ENCODE results near the gene ZBTB8A. TPM values are rescaled to one million over a fixed set of nuclear protein-coding genes. Genes with fewer than 3 reads are reported as not detected.

The ZBTB8A gene
- total RNA-seq, 1 donor from 2014 or later, result 0.11 TPM

DNA sequence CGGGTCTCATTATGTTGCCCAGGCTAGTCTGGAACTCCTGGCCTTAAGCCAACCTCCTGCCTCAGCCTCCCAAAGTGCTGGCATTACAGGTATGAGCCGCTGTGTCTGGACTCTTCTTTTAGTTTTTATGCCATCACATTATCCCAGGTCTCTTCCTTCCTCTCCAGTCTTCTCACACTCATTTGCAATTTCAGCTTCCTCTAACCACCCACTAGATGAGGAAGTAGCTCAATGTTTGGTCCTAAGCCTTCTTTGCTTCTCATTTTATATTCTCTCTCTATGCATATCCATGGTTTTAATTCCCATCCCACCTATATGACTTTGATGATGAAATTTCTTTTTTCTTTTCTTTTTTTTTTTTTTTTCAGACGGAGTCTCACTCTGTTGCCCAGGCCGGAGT is 3.1 kb upstream of the ZBTB8A start:
- peaks cover 35% of the 10 kb centered on the region for H3K27me3 Mint-ChIP-seq

GRCh38 chr1:32536764-32537163 is 2.5 kb upstream of the ZBTB8A start:
- no peak for ATAC-seq (ENCODE audit: low read depth)
- Mint-ChIP-seq H3K4me3 (no peak overlapping the region), H3K27me3 (peaks cover 41% of the 10 kb centered on the region), H3K27ac (no peak overlapping the region), H3K4me1 (peaks cover 21% of the 10 kb centered on the region), H3K36me3 (ENCODE audit: low read depth) (no peaks in the 10 kb centered on the region), H3K9me3 (no peaks in the 10 kb centered on the region)
- no peak for DNase-seq
- POLR2A ChIA-PET, result no interaction called here
- intact Hi-C loops (cut with micrococcal nuclease), result no loop called here
- CTCF ChIA-PET, result interaction anchor here (1.8 kb wide), 1 partner anchor 17 kb away, joined by 6 read pairs; no protein-coding TSS in a partner anchor
- TF ChIP-seq, protein P1, sequence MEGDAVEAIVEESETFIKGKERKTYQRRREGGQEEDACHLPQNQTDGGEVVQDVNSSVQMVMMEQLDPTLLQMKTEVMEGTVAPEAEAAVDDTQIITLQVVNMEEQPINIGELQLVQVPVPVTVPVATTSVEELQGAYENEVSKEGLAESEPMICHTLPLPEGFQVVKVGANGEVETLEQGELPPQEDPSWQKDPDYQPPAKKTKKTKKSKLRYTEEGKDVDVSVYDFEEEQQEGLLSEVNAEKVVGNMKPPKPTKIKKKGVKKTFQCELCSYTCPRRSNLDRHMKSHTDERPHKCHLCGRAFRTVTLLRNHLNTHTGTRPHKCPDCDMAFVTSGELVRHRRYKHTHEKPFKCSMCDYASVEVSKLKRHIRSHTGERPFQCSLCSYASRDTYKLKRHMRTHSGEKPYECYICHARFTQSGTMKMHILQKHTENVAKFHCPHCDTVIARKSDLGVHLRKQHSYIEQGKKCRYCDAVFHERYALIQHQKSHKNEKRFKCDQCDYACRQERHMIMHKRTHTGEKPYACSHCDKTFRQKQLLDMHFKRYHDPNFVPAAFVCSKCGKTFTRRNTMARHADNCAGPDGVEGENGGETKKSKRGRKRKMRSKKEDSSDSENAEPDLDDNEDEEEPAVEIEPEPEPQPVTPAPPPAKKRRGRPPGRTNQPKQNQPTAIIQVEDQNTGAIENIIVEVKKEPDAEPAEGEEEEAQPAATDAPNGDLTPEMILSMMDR (IDR thresholded peaks at IDR 0.05), result no peak

More for the DNA sequence above, 3.1 kb upstream of the ZBTB8A start:
- H3K4me1 Mint-ChIP-seq, result peaks cover 21% of the 10 kb centered on the region
- no peak overlapping the region for H3K27ac Mint-ChIP-seq
- H3K4me3 Mint-ChIP-seq, result no peak overlapping the region
- DNase-seq, result no peak
- H3K9me3 Mint-ChIP-seq, result no peaks in the 10 kb centered on the region
- POLR2A ChIA-PET, result interaction anchor here (0.7 kb wide), 2 partner anchors 84 to 167 kb away, joined by 3 to 4 read pairs; partner anchors contain the start of gene SYNC
- H3K36me3 Mint-ChIP-seq (ENCODE audit: low read depth), result no peaks in the 10 kb centered on the region
- TF ChIP-seq, protein P1 (IDR thresholded peaks at IDR 0.05), result no peak
- intact Hi-C loops (cut with micrococcal nuclease), result no loop called here
- CTCF ChIA-PET, result interaction anchor here (1.8 kb wide), 1 partner anchor 16 kb away, joined by 6 read pairs; no protein-coding TSS in a partner anchor
- no peak for ATAC-seq (ENCODE audit: low read depth)

- TF ChIP-seq, protein P1 (IDR thresholded peaks at IDR 0.05), result no peak
- H3K27me3 Mint-ChIP-seq, result peaks cover 47% of the 10 kb centered on the region
- peaks cover 21% of the 10 kb centered on the region for H3K4me1 Mint-ChIP-seq
- peak overlapping the region; percentile 79 for H3K4me3 Mint-ChIP-seq
- ChIA-PET POLR2A (no interaction called here), CTCF (no interaction called here)
- intact Hi-C loops (cut with micrococcal nuclease), result no loop called here
- H3K9me3 Mint-ChIP-seq, result no peaks in the 10 kb centered on the region
- H3K27ac Mint-ChIP-seq, result no peak overlapping the region
- ATAC-seq (ENCODE audit: low read depth) (peak; percentile 50), DNase-seq (peak; percentile 19)
- H3K36me3 Mint-ChIP-seq (ENCODE audit: low read depth), result no peaks in the 10 kb centered on the region
These were observed 651 bp downstream of the ZBTB8A start for GRCh38 chr1:32539584-32540571.

DNA sequence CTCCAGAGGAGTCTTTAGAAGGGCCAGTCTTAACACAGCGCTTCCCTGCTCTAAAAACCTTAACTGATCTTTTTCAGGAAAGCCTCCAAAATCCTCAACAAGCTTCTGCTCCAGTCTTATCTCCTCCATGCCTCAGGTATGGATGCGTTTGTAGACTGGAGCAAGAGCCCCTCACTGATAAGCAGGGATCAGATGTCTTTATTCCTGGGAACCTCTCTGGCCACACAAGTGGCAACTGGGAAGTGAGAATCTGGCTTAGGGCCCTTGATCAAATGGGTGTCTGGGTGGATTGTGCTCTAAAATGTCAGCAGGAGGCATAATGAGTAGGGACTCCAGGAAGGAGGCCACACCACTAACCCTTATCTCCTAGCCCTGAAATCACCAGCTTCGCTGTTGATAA is 1.4 kb downstream of the ZBTB8A start:
- CTCF ChIA-PET, result no interaction called here
- peaks cover 42% of the 10 kb centered on the region for H3K27me3 Mint-ChIP-seq

More for the DNA sequence above, 1.4 kb downstream of the ZBTB8A start:
- POLR2A ChIA-PET, result no interaction called here
- no peaks in the 10 kb centered on the region for H3K36me3 Mint-ChIP-seq (ENCODE audit: low read depth)
- intact Hi-C loops (cut with micrococcal nuclease), result no loop called here
- H3K9me3 Mint-ChIP-seq, result no peaks in the 10 kb centered on the region
- DNase-seq (no peak), ATAC-seq (ENCODE audit: low read depth) (no peak)
- TF ChIP-seq, protein P1 (IDR thresholded peaks at IDR 0.05), result no peak
- H3K4me3 Mint-ChIP-seq, result peak overlapping the region; percentile 79
- peaks cover 21% of the 10 kb centered on the region for H3K4me1 Mint-ChIP-seq
- H3K27ac Mint-ChIP-seq, result no peak overlapping the region
